GM20000 (cell line): ENCODE data around the gene SMURF1.
A peak's percentile ranks its signal among the peaks of the same experiment; 100 is the strongest.

ENCODE experiments used
- DNase-seq: peaks from one replicate; pipeline ENCODE4 v3.0.0; 2012; ENCODE audit warnings: low spot score
- TF ChIP-seq, protein P1 (sequence below): IDR thresholded peaks from 2 replicates; pipeline ENCODE4 v1.5.1; 2012; ENCODE audit warnings: mild to moderate bottlenecking, control low read depth; ENCODE audit errors: extremely low read depth, missing control alignments

Gene SMURF1

GRCh38 chr7:99143853-99144672 is at the start of gene SMURF1:
Gene SMURF1, minus strand, starts transcription at chr7:99144108. Its CDS starts 328 bp downstream, at chr7:99143780.
- peak; percentile 91 for DNase-seq
- TF ChIP-seq, protein P1, sequence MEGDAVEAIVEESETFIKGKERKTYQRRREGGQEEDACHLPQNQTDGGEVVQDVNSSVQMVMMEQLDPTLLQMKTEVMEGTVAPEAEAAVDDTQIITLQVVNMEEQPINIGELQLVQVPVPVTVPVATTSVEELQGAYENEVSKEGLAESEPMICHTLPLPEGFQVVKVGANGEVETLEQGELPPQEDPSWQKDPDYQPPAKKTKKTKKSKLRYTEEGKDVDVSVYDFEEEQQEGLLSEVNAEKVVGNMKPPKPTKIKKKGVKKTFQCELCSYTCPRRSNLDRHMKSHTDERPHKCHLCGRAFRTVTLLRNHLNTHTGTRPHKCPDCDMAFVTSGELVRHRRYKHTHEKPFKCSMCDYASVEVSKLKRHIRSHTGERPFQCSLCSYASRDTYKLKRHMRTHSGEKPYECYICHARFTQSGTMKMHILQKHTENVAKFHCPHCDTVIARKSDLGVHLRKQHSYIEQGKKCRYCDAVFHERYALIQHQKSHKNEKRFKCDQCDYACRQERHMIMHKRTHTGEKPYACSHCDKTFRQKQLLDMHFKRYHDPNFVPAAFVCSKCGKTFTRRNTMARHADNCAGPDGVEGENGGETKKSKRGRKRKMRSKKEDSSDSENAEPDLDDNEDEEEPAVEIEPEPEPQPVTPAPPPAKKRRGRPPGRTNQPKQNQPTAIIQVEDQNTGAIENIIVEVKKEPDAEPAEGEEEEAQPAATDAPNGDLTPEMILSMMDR, result no peak

DNA sequence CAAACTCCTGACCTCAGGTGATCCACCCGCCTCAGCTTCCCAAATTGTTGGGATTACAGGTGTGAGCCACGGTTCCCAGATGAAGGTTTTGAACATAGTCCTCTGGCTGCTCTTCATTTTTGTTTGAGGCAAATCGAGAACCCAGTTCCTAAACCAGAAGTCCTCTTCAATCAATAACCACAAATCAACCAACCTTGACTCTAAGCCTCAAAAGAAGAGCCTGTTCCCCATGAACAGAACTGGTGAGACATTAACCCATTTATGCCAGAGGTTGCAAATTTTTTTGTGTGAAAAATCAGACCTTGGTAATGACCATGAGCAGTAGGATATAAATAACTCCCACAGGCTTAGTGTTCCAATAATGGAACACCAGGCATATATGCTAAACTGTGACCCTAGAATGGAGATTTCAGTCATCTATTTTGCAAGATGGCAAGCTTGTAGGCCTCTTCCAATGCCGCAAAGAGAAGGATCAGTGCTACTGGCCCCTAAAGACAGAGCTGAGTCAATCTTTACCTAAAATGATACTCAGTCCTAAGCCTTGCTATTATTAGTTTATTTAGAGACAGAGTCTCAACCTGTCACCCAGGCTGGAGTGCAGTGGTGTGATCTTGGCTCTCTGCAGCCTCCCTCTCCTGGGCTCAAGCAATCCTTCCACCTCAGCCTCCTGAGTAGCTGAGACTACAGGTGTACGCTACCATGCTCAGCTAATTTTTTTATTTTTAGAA is 48.1 kb upstream of the SMURF1 start:
- TF ChIP-seq, protein P1, result no peak
- no peak for DNase-seq

DNA sequence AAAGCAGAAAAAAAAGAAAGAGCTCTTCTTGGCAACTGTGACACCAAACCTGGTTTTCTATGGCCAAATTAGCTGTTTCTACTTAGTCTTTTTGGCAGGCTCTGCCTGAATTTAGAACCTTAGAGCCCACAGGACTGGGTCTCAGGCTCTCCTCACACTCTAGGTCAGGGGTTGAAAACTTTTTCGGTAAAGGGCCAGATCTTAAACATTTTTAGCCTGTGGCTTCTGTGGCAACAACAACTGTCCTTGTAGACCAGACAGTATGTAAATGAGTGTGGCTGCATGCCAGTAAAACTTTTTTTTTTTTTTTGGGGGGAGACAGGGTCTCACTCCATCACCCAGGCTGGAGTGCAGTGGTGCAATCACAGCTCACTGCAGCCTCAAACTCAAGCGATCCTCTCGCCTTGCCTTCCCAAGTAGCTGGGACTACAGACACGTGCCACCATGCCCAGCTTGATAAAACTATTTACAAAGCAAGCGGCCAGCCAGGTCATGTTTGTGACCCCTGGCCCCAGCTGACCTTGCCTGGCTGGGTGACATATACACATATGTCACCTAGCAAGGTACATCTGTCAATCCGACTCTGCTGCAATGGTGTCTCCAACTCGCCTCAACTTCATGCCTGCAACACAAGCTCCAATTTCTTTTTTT is 46.6 kb upstream of the SMURF1 start:
- DNase-seq, result no peak

DNA sequence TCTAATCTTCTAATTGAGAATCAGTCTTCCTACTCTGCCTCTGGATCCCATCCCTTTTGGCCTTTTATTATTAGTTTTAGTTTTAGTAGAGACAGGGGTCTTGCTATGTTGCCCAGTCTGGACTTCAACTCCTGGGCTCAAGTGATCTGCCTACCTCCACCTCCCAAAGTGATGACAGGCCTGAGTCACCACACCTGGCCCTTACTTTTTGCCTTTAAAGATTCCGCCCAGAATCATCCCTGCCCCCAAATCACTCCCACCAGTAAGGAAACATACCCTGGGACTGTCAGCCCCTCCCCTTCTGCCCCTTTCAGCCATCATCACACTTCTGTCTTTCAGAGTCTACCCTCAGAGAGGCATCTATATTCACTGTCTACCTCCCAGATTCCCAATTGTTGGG is 45.3 kb upstream of the SMURF1 start:
- TF ChIP-seq, protein P1, result no peak

More for the DNA sequence above, 46.6 kb upstream of the SMURF1 start:
- TF ChIP-seq, protein P1, result no peak

GRCh38 chr7:99188221-99188620 is 44.3 kb upstream of the SMURF1 start:
- TF ChIP-seq, protein P1, result no peak
- no peak for DNase-seq

More for the DNA sequence above, 45.3 kb upstream of the SMURF1 start:
- no peak for DNase-seq

- DNase-seq, result no peak
- TF ChIP-seq, protein P1, result no peak
Measured at GRCh38 chr7:99184532-99185218, 40.8 kb upstream of the SMURF1 start.
